B cell (primary cell): ENCODE measurements around the gene EID1. TPM values are rescaled to one million over a fixed set of nuclear protein-coding genes. Genes with fewer than 3 reads are reported as not detected.

ENCODE experiments used
- ATAC-seq: fragments of 200-7000 bp; cut with Tn5 transposase; one replicate; pipeline ENCODE4 v1.10.0; 2021; ENCODE audit warnings: low read depth, mild to moderate bottlenecking, moderate number of reproducible peaks, moderate library complexity
- CTCF ChIA-PET: fragments of 350-600 bp; sonication (Branson Sonifier 250); formaldehyde crosslinking; loops from one replicate; lab custom pipeline; 2021; ENCODE audit warnings: antibody characterized with exemption, inconsistent platforms; lab: Charles Lee
- POLR2A ChIA-PET: fragments of 350-600 bp; sonication (Branson Sonifier 250); formaldehyde crosslinking; loops from one replicate; lab custom pipeline; 2021; ENCODE audit warnings: antibody characterized with exemption; lab: Charles Lee
- DNase-seq: peaks from one replicate; pipeline ENCODE4 v3.0.0; 2013
- H2AFZ ChIP-seq: 2 replicates; pipeline ENCODE4 v1.6.1; 2012; ENCODE audit warnings: mild to moderate bottlenecking, low read depth, low read length; ENCODE audit not compliant: insufficient read depth, poor library complexity, severe bottlenecking
- H3K27ac ChIP-seq, 2 donors: 1 replicate in 1 of 2; 2 replicates in 1 of 2; pipeline ENCODE4 v1.5.1; 2012 to 2013; ENCODE audit warnings: low read length in 2 of 2, mild to moderate bottlenecking in 2 of 2, moderate library complexity in 1 of 2
- H3K27me3 ChIP-seq, 4 experiments: fragments of 200-600 bp in 1 of 4; sonication (generic) in 1 of 4; replicated peaks in 1 of 4; 1 replicate in 2 of 4; 2 replicates in 2 of 4; pipeline versions ENCODE4 v1.6.1 to v1.7.0; 2013 to 2016; ENCODE audit warnings: low read length in 3 of 4, mild to moderate bottlenecking in 2 of 4, mixed read lengths in 1 of 4, moderate library complexity in 1 of 4; ENCODE audit not compliant: insufficient read depth in 4 of 4, control insufficient read depth in 3 of 4; ENCODE audit errors: control extremely low read depth in 1 of 4
- H3K36me3 ChIP-seq, 2 experiments: replicated peaks in 1 of 2; 1 replicate in 1 of 2; 2 replicates in 1 of 2; pipeline versions ENCODE4 v1.6.1 to v1.7.1; 2013; ENCODE audit warnings: low read length in 1 of 2; ENCODE audit not compliant: insufficient read depth in 2 of 2, control insufficient read depth in 1 of 2; ENCODE audit errors: control extremely low read depth in 1 of 2, extremely low read depth in 1 of 2
- H3K4me1 ChIP-seq, 2 donors: fragments of 200-600 bp in 1 of 2; sonication (generic) in 1 of 2; 1 replicate in 1 of 2; 2 replicates in 1 of 2; pipeline versions ENCODE4 v1.5.1 to v1.6.1; 2013 to 2017; ENCODE audit warnings: low read length in 2 of 2; ENCODE audit not compliant: control insufficient read depth in 2 of 2, insufficient read depth in 2 of 2
- H3K4me2 ChIP-seq: replicated peaks from 2 replicates; pipeline ENCODE3; 2012; ENCODE audit warnings: mild to moderate bottlenecking, low read depth, low read length; ENCODE audit not compliant: poor library complexity, severe bottlenecking
- H3K4me3 ChIP-seq, 5 experiments: fragments of 200-600 bp in 1 of 5; sonication (generic) in 1 of 5; 1 replicate in 3 of 5; 2 replicates in 2 of 5; pipeline versions ENCODE4 v1.5.1 to v1.7.0; 2011 to 2016; ENCODE audit warnings: low read length in 4 of 5, mild to moderate bottlenecking in 4 of 5, low read depth in 2 of 5, control low read depth in 1 of 5, moderate library complexity in 1 of 5; ENCODE audit not compliant: insufficient read depth in 1 of 5; ENCODE audit errors: control extremely low read depth in 1 of 5, extremely low read depth in 1 of 5
- H3K79me2 ChIP-seq: fragments of 200-600 bp; sonication (generic); one replicate; pipeline ENCODE4 v1.6.0; 2016; ENCODE audit warnings: low read length; ENCODE audit not compliant: control insufficient read depth, insufficient read depth
- H3K9ac ChIP-seq: fragments of 200-600 bp; sonication (generic); 2 replicates; pipeline ENCODE4 v1.6.1; 2017; ENCODE audit warnings: mild to moderate bottlenecking, low read length, moderate library complexity
- H3K9me3 ChIP-seq, 3 donors: one replicate each; pipeline versions ENCODE4 v1.6.1 to v1.7.1; 2013; ENCODE audit warnings: low read length in 2 of 3; ENCODE audit not compliant: control insufficient read depth in 2 of 3, insufficient read depth in 1 of 3; ENCODE audit errors: control extremely low read depth in 1 of 3
- H4K20me1 ChIP-seq: 2 replicates; pipeline ENCODE4 v1.6.0; 2012; ENCODE audit warnings: mild to moderate bottlenecking, low read length; ENCODE audit not compliant: insufficient read depth, control insufficient read depth, poor library complexity, severe bottlenecking
- H3K27ac Mint-ChIP-seq: one replicate; pipeline ENCODE4 v1.8.0; 2021; ENCODE audit warnings: mixed read lengths
- H3K27me3 Mint-ChIP-seq: one replicate; pipeline ENCODE4 v1.8.0; 2021; ENCODE audit warnings: mixed read lengths
- H3K4me1 Mint-ChIP-seq: one replicate; pipeline ENCODE4 v1.8.0; 2021; ENCODE audit warnings: mixed read lengths
- H3K4me3 Mint-ChIP-seq: one replicate; pipeline ENCODE4 v1.8.0; 2021; ENCODE audit warnings: mixed read lengths
- H3K9me3 Mint-ChIP-seq: one replicate; pipeline ENCODE4 v1.8.0; 2022; ENCODE audit warnings: mixed read lengths; ENCODE audit not compliant: insufficient read depth
- EZH2 ChIP-seq: IDR thresholded peaks from 2 replicates; pipeline ENCODE4 v1.6.1; 2012; ENCODE audit warnings: borderline replicate concordance, low read depth, mild to moderate bottlenecking, moderate library complexity, low read length; ENCODE audit not compliant: insufficient read depth, poor library complexity, severe bottlenecking
- WGBS: methylation state at CpG from one replicate; pipeline ENCODE4 v1.1.5; 2013; ENCODE audit warnings: missing lambda C conversion rate; ENCODE audit not compliant: insufficient coverage; 5-methylcytosine and 5-hydroxymethylcytosine counted together
- intact Hi-C: fragments of 100-400 bp; cut with micrococcal nuclease; formaldehyde crosslinking; loops from one replicate; pipeline ENCODE4 v1.10.0; 2022
- polyA plus RNA-seq: library from polyadenylated mRNA; depleted of rRNA; stranded (reverse); fragments of >200 nt; gene quantifications from 2 replicates; pipeline ENCODE4 v1.2.3, GENCODE V29; 2012
- total RNA-seq, 2 donors: library from RNA; stranded (reverse); fragments of 120-200 nt in 1 of 2; gene quantifications; 1 replicate in 1 of 2; 2 replicates in 1 of 2; pipeline versions ENCODE4 v1.2.3 to v1.2.4, GENCODE V29; 2013 to 2022
- TF ChIP-seq, protein P1 (sequence below): fragments of 200-600 bp; IDR thresholded peaks from one replicate; pipeline ENCODE4 v1.8.0; 2022; ENCODE audit warnings: antibody characterized with exemption, mild to moderate bottlenecking

Gene EID1
- total and polyA plus RNA-seq, 2 donors (not counting 1 experiment from before 2014, with no cell fraction given), result 30.2 to 56.5 TPM

GRCh38 chr15:48834756-48835155 lies 43.2 kb upstream of the EID1 start:
- no peaks in the 10 kb centered on the region for H3K4me1 Mint-ChIP-seq
- POLR2A ChIA-PET, result no interaction called here

GRCh38 chr15:48842501-48842900 lies 35.4 kb upstream of the EID1 start:
- WGBS, result 99% methylated on average over 5 of the region's 6 CpGs
- H3K4me1 ChIP-seq, result no peaks in the 10 kb centered on the region
- no peaks in the 10 kb centered on the region for H3K9me3 Mint-ChIP-seq
- no peak overlapping the region for H3K27ac ChIP-seq
- no peak overlapping the region for H3K9ac ChIP-seq
- no peak overlapping the region for H3K4me3 Mint-ChIP-seq
- H3K27ac Mint-ChIP-seq, result no peak overlapping the region
- no peak overlapping the region for H2AFZ ChIP-seq
- no peaks in the 10 kb centered on the region for H3K27me3 ChIP-seq
- H3K4me2 ChIP-seq, result no peak overlapping the region
- no peaks in the 10 kb centered on the region for H3K4me1 Mint-ChIP-seq
- ChIA-PET CTCF (no interaction called here), POLR2A (no interaction called here)
- no peak overlapping the region for H3K4me3 ChIP-seq
- H3K9me3 ChIP-seq, result no peaks in the 10 kb centered on the region
- intact Hi-C loops, result no loop called here
- peaks cover 12% of the 10 kb centered on the region for H3K27me3 Mint-ChIP-seq
- no peaks in the 10 kb centered on the region for H4K20me1 ChIP-seq
- ATAC-seq (no peak), DNase-seq (no peak)
- no peaks in the 10 kb centered on the region for H3K36me3 ChIP-seq
- TF ChIP-seq EZH2, result no peak
- TF ChIP-seq, protein P1, sequence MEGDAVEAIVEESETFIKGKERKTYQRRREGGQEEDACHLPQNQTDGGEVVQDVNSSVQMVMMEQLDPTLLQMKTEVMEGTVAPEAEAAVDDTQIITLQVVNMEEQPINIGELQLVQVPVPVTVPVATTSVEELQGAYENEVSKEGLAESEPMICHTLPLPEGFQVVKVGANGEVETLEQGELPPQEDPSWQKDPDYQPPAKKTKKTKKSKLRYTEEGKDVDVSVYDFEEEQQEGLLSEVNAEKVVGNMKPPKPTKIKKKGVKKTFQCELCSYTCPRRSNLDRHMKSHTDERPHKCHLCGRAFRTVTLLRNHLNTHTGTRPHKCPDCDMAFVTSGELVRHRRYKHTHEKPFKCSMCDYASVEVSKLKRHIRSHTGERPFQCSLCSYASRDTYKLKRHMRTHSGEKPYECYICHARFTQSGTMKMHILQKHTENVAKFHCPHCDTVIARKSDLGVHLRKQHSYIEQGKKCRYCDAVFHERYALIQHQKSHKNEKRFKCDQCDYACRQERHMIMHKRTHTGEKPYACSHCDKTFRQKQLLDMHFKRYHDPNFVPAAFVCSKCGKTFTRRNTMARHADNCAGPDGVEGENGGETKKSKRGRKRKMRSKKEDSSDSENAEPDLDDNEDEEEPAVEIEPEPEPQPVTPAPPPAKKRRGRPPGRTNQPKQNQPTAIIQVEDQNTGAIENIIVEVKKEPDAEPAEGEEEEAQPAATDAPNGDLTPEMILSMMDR, result no peak
- H3K79me2 ChIP-seq, result no peaks in the 10 kb centered on the region

More at GRCh38 chr15:48834756-48835155, 43.2 kb upstream of the EID1 start:
- intact Hi-C loops, result no loop called here
- 88% methylated on average over 3 of the region's 5 CpGs for WGBS
- H3K4me3 Mint-ChIP-seq, result no peak overlapping the region
- Histone ChIP-seq H3K27me3 (no peaks in the 10 kb centered on the region), H4K20me1 (no peaks in the 10 kb centered on the region), H3K9ac (no peak overlapping the region), H3K4me3 (no peak overlapping the region), H3K9me3 (peaks cover 0 to 13% (median 9%) of the 10 kb centered on the region in 3 donors), H3K79me2 (no peaks in the 10 kb centered on the region), H3K36me3 (no peaks in the 10 kb centered on the region), H3K27ac (no peak overlapping the region), H3K4me1 (no peaks in the 10 kb centered on the region), H2AFZ (no peak overlapping the region), H3K4me2 (no peak overlapping the region)
- peaks cover 33% of the 10 kb centered on the region for H3K27me3 Mint-ChIP-seq
- CTCF ChIA-PET, result interaction anchor here (0.6 kb wide), 1 partner anchor 1279 kb away, joined by 4 read pairs; no protein-coding TSS in a partner anchor
- no peak overlapping the region for H3K27ac Mint-ChIP-seq
- ATAC-seq (no peak), DNase-seq (no peak)
- TF ChIP-seq, protein P1, result no peak
- no peak for TF ChIP-seq EZH2
- H3K9me3 Mint-ChIP-seq, result peaks cover 8% of the 10 kb centered on the region
